NB4 (cell line): ENCODE measurements around the gene GTF3C4.

ENCODE experiments used
- DNase-seq: peaks from one replicate; pipeline ENCODE4 v3.0.0; 2010; ENCODE audit warnings: low read depth
- H3K4me3 ChIP-seq: one replicate; pipeline ENCODE4 v1.5.1; 2011; ENCODE audit warnings: mild to moderate bottlenecking, low read depth, low read length, moderate library complexity
- CTCF ChIP-seq: IDR thresholded peaks from one replicate; pipeline ENCODE4 v1.5.1; 2012; ENCODE audit warnings: low read depth, low read length
- MAX ChIP-seq: IDR thresholded peaks from 2 replicates; pipeline ENCODE4 v1.6.1; 2011; ENCODE audit warnings: low read depth, low read length
- MYC ChIP-seq: IDR thresholded peaks from 2 replicates; pipeline ENCODE4 v1.6.1; 2011; ENCODE audit warnings: low read depth, low read length
- POLR2A ChIP-seq: IDR thresholded peaks from 2 replicates; pipeline ENCODE4 v1.6.1; 2011; ENCODE audit warnings: mild to moderate bottlenecking; ENCODE audit not compliant: insufficient read length; ENCODE audit errors: extremely low read depth

GTF3C4 gene

GRCh38 chr9:132743931-132744479 is 73.7 kb downstream of the GTF3C4 start:
- H3K4me3 ChIP-seq, result no peak overlapping the region
- DNase-seq, result no peak
- TF ChIP-seq MAX (no peak), MYC (no peak), POLR2A (no peak), CTCF (no peak)
